GM12878 (cell line): ENCODE data around the gene COPRS. TPM values are rescaled to one million over a fixed set of nuclear protein-coding genes. Genes with fewer than 3 reads are reported as not detected.

Experiments used
- ATAC-seq: fragments of 200-7000 bp; cut with Tn5 transposase; 3 replicates; pipeline ENCODE4 v1.9.1; 2020; ENCODE audit warnings: mild to moderate bottlenecking, moderate library complexity
- BruUV-seq: library from RNA; stranded (reverse); fragments of 400-500 nt; replicated peaks from 2 replicates; lab custom pipeline; 2021; lab: Mats Ljungman, UMichigan
- CTCF ChIA-PET: fragments of 300-600 bp; sonication (Branson Sonifier 250); formaldehyde crosslinking; extraction: SDS; loops from one replicate; lab custom pipeline; 2021; ENCODE audit warnings: inconsistent platforms; lab: Yijun Ruan, JAX
- POLR2A ChIA-PET: fragments of 350-600 bp; formaldehyde crosslinking; extraction: SDS; loops from one replicate; lab custom pipeline; 2021; ENCODE audit warnings: inconsistent platforms; lab: Charles Lee
- RAD21 ChIA-PET: fragments of 300-600 bp; sonication (Branson Sonifier 250); formaldehyde crosslinking; loops from one replicate; lab custom pipeline; 2023; ENCODE audit warnings: antibody characterized with exemption; ENCODE audit not compliant: unreplicated experiment; lab: Charles Lee
- SMC1A ChIA-PET: fragments of 300-600 bp; sonication (Branson Sonifier 250); formaldehyde crosslinking; loops from one replicate; lab custom pipeline; 2023; ENCODE audit not compliant: unreplicated experiment, uncharacterized antibody; lab: Charles Lee
- DNase-seq: peaks from one replicate; pipeline ENCODE4 v3.0.0-alpha.2; 2011; ENCODE audit warnings: low read depth, low spot score
- FAIRE-seq: peaks from 3 replicates; lab custom pipeline; 2011; peaks lifted over from hg19 to GRCh38; lab: Jason Lieb, UNC
- H2AFZ ChIP-seq: 2 replicates; pipeline ENCODE4 v1.6.0; 2011; ENCODE audit warnings: low read depth, low read length, control low read depth; ENCODE audit not compliant: control insufficient read depth
- H3K27ac ChIP-seq: 2 replicates; pipeline ENCODE4 v1.5.1; 2011; ENCODE audit warnings: control low read depth; ENCODE audit not compliant: control insufficient read depth, insufficient read depth
- H3K27me3 ChIP-seq, 2 experiments: replicated peaks in 1 of 2; 2 replicates each; pipeline versions ENCODE4 v1.6.0 to v1.6.1; 2011; ENCODE audit warnings: low read length in 1 of 2; ENCODE audit not compliant: control insufficient read depth in 2 of 2, insufficient read depth in 2 of 2
- H3K36me3 ChIP-seq, 2 experiments: 2 replicates each; pipeline ENCODE4 v1.5.1; 2011; ENCODE audit warnings: low read length in 1 of 2; ENCODE audit not compliant: control insufficient read depth in 2 of 2, insufficient read depth in 2 of 2
- H3K4me1 ChIP-seq: 2 replicates; pipeline ENCODE4 v1.6.1; 2011; ENCODE audit warnings: mild to moderate bottlenecking, low read length, moderate library complexity, mixed read lengths; ENCODE audit not compliant: control insufficient read depth, insufficient read depth
- H3K4me2 ChIP-seq: 2 replicates; pipeline ENCODE4 v1.6.0; 2011; ENCODE audit warnings: control low read depth; ENCODE audit not compliant: control insufficient read depth, insufficient read depth
- H3K4me3 ChIP-seq: fragments of 200-600 bp; sonication (generic); 2 replicates; pipeline ENCODE4 v1.5.1; 2016
- H3K79me2 ChIP-seq: 2 replicates; pipeline ENCODE4 v1.6.0; 2011; ENCODE audit warnings: low read length; ENCODE audit not compliant: control insufficient read depth, insufficient read depth
- H3K9ac ChIP-seq: 2 replicates; pipeline ENCODE4 v1.8.0; 2011; ENCODE audit warnings: low read length, control low read depth, mixed read lengths; ENCODE audit not compliant: control insufficient read depth, insufficient read depth
- H3K9me3 ChIP-seq: replicated peaks from 3 replicates; pipeline ENCODE4 v1.5.1; 2011; ENCODE audit warnings: mild to moderate bottlenecking, low read length; ENCODE audit not compliant: control insufficient read depth, insufficient read depth
- H4K20me1 ChIP-seq: 2 replicates; pipeline ENCODE4 v1.6.0; 2011; ENCODE audit not compliant: control insufficient read depth, insufficient read depth
- ATF3 ChIP-seq: IDR thresholded peaks from 2 replicates; pipeline ENCODE4 v1.6.1; 2011; ENCODE audit warnings: low read depth, mild to moderate bottlenecking, low read length, moderate library complexity, borderline replicate concordance; ENCODE audit errors: extremely low read depth
- CHD2 ChIP-seq: IDR thresholded peaks from 2 replicates; pipeline ENCODE4 v1.6.1; 2011; ENCODE audit warnings: low read depth, low read length, improper control_type of control experiment, borderline replicate concordance
- FOXK2 ChIP-seq: fragments of 450-650 bp; IDR thresholded peaks from 2 replicates; pipeline ENCODE4 v1.6.1; 2017; ENCODE audit warnings: mild to moderate bottlenecking, moderate library complexity
- IRF3 ChIP-seq: fragments of 450-650 bp; IDR thresholded peaks from 2 replicates; pipeline ENCODE4 v1.6.1; 2014; ENCODE audit warnings: mild to moderate bottlenecking
- NFXL1 ChIP-seq: fragments of 450-650 bp; IDR thresholded peaks from 2 replicates; pipeline ENCODE4 v1.6.1; 2017; ENCODE audit warnings: antibody characterized with exemption, mild to moderate bottlenecking, borderline replicate concordance
- POLR2A ChIP-seq: IDR thresholded peaks from 2 replicates; pipeline ENCODE4 v1.6.1; 2011; ENCODE audit warnings: low read depth, mild to moderate bottlenecking, low read length
- SMARCA5 ChIP-seq: fragments of 450-650 bp; IDR thresholded peaks from 2 replicates; pipeline ENCODE4 v1.6.1; 2017; ENCODE audit warnings: mild to moderate bottlenecking
- WGBS: methylation state at CpG from one replicate; pipeline ENCODE4 v1.1.6; 2016; ENCODE audit warnings: low lambda C conversion rate; ENCODE audit not compliant: insufficient replicate concordance, insufficient coverage; ENCODE audit errors: missing lambda C conversion rate; 5-methylcytosine and 5-hydroxymethylcytosine counted together
- in situ Hi-C: fragments of 300-500 bp; cut with MboI; formaldehyde crosslinking; loops from 9 replicates; pipeline ENCODE4 v1.14.3; 2018; ENCODE audit warnings: mixed read lengths
- intact Hi-C: fragments of 100-400 bp; cut with micrococcal nuclease; formaldehyde crosslinking; loops from one replicate; pipeline ENCODE4 v1.14.2; 2022; ENCODE audit not compliant: unreplicated experiment
- polyA plus RNA-seq, 11 experiments: library from polyadenylated mRNA; depleted of rRNA in 4 of 11; unstranded in 6 of 11; stranded (reverse) in 5 of 11; fragments of >200 nt; fragmentation: Nextera tagmentation in 4 of 11; fragmentation: Illumina TruSeq in 1 of 11; extraction: Ambion mirVana in 4 of 11; extraction: Trizol in 1 of 11; gene quantifications; 1 replicate in 1 of 11; 2 replicates in 10 of 11; pipeline versions ENCODE4 v1.2.1 to v1.2.3, GENCODE V29; 2011 to 2016; ENCODE audit warnings: inconsistent platforms in 2 of 11, missing spikeins in 2 of 11, low read depth in 1 of 11
- total RNA-seq, 4 experiments: library from RNA; depleted of rRNA in 3 of 4; stranded (reverse); fragments of >200 nt in 3 of 4; fragmentation: Illumina TruSeq in 1 of 4; extraction: Trizol in 1 of 4; gene quantifications; 2 replicates each; pipeline versions ENCODE4 v1.2.1 to v1.2.3, GENCODE V29; 2013 to 2021
- TF ChIP-seq, protein P1 (sequence below): IDR thresholded peaks from 2 replicates; pipeline ENCODE4 v1.6.1; 2012; ENCODE audit warnings: mild to moderate bottlenecking, low read depth, low read length

COPRS gene
- total and polyA plus RNA-seq, 10 of the 15 experiments (the other 5 are each of a cell fraction or from before 2014, with no cell fraction given): 6.3 to 41.9 (median 31.4) TPM

GRCh38 chr17:31808521-31809050 is 50.5 kb downstream of the COPRS start:
- no peak for TF ChIP-seq POLR2A
- no peak for FAIRE-seq
- intact Hi-C loops: no loop called here

GRCh38 chr17:31807846-31808245 is 51.2 kb downstream of the COPRS start:
- in situ Hi-C loops: no loop called here

More at GRCh38 chr17:31808521-31809050, 50.5 kb downstream of the COPRS start:
- ChIA-PET POLR2A (no interaction called here), SMC1A (interaction anchor here (1.0 to 1.6 kb wide), 2 partner anchors 8 to 42 kb away, joined by 3 read pairs; no protein-coding TSS in a partner anchor), CTCF (interaction anchor here (0.7 kb wide), 2 partner anchors 300 to 500 kb away, joined by 3 to 4 read pairs; no protein-coding TSS in a partner anchor), RAD21 (interaction anchor here (0.6 to 1.7 kb wide), 3 partner anchors 34 to 667 kb away, joined by 3 to 6 read pairs (median 3); no protein-coding TSS in a partner anchor)
- H3K4me2 ChIP-seq: no peak overlapping the region
- no peak overlapping the region for H3K4me3 ChIP-seq
- no peaks in the 10 kb centered on the region for H4K20me1 ChIP-seq
- WGBS: 42% methylated on average over 4 of the region's 4 CpGs
- no peaks in the 10 kb centered on the region for H3K4me1 ChIP-seq
- no peak for DNase-seq
- no peak overlapping the region for H3K27ac ChIP-seq
- H3K27me3 ChIP-seq: no peaks in the 10 kb centered on the region; a peak in 2 of 4 replicates
- no peak for ATAC-seq
- H2AFZ ChIP-seq: no peak overlapping the region
- in situ Hi-C loops: no loop called here
- BruUV-seq: no TSS peak
- H3K36me3 ChIP-seq: no peaks in the 10 kb centered on the region
- no peaks in the 10 kb centered on the region for H3K9me3 ChIP-seq
- no peak overlapping the region for H3K9ac ChIP-seq
- H3K79me2 ChIP-seq: no peaks in the 10 kb centered on the region

More at GRCh38 chr17:31807846-31808245, 51.2 kb downstream of the COPRS start:
- no peak for TF ChIP-seq FOXK2
- TF ChIP-seq, protein P1, sequence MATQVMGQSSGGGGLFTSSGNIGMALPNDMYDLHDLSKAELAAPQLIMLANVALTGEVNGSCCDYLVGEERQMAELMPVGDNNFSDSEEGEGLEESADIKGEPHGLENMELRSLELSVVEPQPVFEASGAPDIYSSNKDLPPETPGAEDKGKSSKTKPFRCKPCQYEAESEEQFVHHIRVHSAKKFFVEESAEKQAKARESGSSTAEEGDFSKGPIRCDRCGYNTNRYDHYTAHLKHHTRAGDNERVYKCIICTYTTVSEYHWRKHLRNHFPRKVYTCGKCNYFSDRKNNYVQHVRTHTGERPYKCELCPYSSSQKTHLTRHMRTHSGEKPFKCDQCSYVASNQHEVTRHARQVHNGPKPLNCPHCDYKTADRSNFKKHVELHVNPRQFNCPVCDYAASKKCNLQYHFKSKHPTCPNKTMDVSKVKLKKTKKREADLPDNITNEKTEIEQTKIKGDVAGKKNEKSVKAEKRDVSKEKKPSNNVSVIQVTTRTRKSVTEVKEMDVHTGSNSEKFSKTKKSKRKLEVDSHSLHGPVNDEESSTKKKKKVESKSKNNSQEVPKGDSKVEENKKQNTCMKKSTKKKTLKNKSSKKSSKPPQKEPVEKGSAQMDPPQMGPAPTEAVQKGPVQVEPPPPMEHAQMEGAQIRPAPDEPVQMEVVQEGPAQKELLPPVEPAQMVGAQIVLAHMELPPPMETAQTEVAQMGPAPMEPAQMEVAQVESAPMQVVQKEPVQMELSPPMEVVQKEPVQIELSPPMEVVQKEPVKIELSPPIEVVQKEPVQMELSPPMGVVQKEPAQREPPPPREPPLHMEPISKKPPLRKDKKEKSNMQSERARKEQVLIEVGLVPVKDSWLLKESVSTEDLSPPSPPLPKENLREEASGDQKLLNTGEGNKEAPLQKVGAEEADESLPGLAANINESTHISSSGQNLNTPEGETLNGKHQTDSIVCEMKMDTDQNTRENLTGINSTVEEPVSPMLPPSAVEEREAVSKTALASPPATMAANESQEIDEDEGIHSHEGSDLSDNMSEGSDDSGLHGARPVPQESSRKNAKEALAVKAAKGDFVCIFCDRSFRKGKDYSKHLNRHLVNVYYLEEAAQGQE: no peak
- TF ChIP-seq ATF3: no peak
- no peak for TF ChIP-seq CHD2
- TF ChIP-seq IRF3: no peak
- TF ChIP-seq NFXL1: no peak
- TF ChIP-seq SMARCA5: no peak
- TF ChIP-seq, all 136 proteins: peak for 0
- no peaks in the 10 kb centered on the region for H3K79me2 ChIP-seq
- intact Hi-C loops: no loop called here
- H4K20me1 ChIP-seq: no peaks in the 10 kb centered on the region
- no peaks in the 10 kb centered on the region for H3K9me3 ChIP-seq
- POLR2A ChIA-PET: no interaction called here
- no peaks in the 10 kb centered on the region for H3K4me1 ChIP-seq
- RAD21 ChIA-PET: interaction anchor here (1.7 kb wide), 1 partner anchor 34 kb away, joined by 6 read pairs; no protein-coding TSS in a partner anchor
- ATAC-seq (no peak), DNase-seq (no peak), FAIRE-seq (no peak)
- no peak overlapping the region for H3K4me3 ChIP-seq
- SMC1A ChIA-PET: interaction anchor here (1.0 to 1.6 kb wide), 2 partner anchors 8 to 41 kb away, joined by 3 read pairs; no protein-coding TSS in a partner anchor
- H3K27ac ChIP-seq: no peak overlapping the region
- no peak overlapping the region for H3K4me2 ChIP-seq
- no peaks in the 10 kb centered on the region; a peak in 2 of 4 replicates for H3K27me3 ChIP-seq
- no peak overlapping the region for H2AFZ ChIP-seq
- no peaks in the 10 kb centered on the region for H3K36me3 ChIP-seq
- no peak overlapping the region for H3K9ac ChIP-seq
- no TSS peak for BruUV-seq
- CTCF ChIA-PET: no interaction called here
